HL-60 (cell line): ENCODE results near the gene ASTN2.

Source experiments
- TF ChIP-seq, protein P1 (sequence below): IDR thresholded peaks from one replicate; pipeline ENCODE4 v1.5.1; 2011; ENCODE audit warnings: low read length, control low read depth, inconsistent platforms; ENCODE audit not compliant: insufficient read depth
- TF ChIP-seq, protein P2 (sequence below): IDR thresholded peaks from 2 replicates; pipeline ENCODE4 v1.6.1; 2012; ENCODE audit warnings: low read depth; ENCODE audit not compliant: insufficient replicate concordance

DNA sequence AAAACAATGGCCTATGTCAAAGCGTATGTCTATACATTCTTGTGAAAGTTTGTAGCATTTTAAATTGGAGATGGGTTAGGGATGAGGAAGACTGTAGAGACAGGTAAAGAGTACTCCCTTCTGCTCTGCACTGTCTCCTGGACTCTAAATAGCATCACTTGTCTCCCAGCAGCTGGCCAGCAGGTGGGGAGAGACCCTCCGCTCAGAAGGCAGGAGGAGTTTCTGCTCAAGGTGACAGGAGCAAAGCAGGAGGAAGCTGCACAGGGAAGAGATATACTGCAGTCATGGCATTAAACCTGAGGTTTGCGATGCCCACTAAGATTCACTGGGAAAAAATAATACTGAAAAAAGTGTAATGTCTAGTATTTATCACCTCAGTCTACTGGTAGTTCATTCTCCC lies 10.7 kb upstream of the ASTN2 start:
- TF ChIP-seq, protein P1, sequence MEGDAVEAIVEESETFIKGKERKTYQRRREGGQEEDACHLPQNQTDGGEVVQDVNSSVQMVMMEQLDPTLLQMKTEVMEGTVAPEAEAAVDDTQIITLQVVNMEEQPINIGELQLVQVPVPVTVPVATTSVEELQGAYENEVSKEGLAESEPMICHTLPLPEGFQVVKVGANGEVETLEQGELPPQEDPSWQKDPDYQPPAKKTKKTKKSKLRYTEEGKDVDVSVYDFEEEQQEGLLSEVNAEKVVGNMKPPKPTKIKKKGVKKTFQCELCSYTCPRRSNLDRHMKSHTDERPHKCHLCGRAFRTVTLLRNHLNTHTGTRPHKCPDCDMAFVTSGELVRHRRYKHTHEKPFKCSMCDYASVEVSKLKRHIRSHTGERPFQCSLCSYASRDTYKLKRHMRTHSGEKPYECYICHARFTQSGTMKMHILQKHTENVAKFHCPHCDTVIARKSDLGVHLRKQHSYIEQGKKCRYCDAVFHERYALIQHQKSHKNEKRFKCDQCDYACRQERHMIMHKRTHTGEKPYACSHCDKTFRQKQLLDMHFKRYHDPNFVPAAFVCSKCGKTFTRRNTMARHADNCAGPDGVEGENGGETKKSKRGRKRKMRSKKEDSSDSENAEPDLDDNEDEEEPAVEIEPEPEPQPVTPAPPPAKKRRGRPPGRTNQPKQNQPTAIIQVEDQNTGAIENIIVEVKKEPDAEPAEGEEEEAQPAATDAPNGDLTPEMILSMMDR = no peak
- TF ChIP-seq, protein P2, sequence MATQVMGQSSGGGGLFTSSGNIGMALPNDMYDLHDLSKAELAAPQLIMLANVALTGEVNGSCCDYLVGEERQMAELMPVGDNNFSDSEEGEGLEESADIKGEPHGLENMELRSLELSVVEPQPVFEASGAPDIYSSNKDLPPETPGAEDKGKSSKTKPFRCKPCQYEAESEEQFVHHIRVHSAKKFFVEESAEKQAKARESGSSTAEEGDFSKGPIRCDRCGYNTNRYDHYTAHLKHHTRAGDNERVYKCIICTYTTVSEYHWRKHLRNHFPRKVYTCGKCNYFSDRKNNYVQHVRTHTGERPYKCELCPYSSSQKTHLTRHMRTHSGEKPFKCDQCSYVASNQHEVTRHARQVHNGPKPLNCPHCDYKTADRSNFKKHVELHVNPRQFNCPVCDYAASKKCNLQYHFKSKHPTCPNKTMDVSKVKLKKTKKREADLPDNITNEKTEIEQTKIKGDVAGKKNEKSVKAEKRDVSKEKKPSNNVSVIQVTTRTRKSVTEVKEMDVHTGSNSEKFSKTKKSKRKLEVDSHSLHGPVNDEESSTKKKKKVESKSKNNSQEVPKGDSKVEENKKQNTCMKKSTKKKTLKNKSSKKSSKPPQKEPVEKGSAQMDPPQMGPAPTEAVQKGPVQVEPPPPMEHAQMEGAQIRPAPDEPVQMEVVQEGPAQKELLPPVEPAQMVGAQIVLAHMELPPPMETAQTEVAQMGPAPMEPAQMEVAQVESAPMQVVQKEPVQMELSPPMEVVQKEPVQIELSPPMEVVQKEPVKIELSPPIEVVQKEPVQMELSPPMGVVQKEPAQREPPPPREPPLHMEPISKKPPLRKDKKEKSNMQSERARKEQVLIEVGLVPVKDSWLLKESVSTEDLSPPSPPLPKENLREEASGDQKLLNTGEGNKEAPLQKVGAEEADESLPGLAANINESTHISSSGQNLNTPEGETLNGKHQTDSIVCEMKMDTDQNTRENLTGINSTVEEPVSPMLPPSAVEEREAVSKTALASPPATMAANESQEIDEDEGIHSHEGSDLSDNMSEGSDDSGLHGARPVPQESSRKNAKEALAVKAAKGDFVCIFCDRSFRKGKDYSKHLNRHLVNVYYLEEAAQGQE = no peak
